H1 (cell line): ENCODE measurements around the gene TLE4. TPM values are rescaled to one million over a fixed set of nuclear protein-coding genes. Genes with fewer than 3 reads are reported as not detected.

Experiments used
- CTCF ChIA-PET: fragments of 300-600 bp; sonication (Branson Sonifier 250); formaldehyde crosslinking; loops from one replicate; lab custom pipeline; 2021; ENCODE audit not compliant: partially characterized antibody; lab: Charles Lee
- POLR2A ChIA-PET: fragments of 300-600 bp; sonication (Branson Sonifier 250); formaldehyde crosslinking; loops from one replicate; lab custom pipeline; 2021; ENCODE audit warnings: inconsistent platforms; ENCODE audit not compliant: partially characterized antibody; lab: Charles Lee
- DNase-seq, 2 experiments: peaks; one replicate each; pipeline versions ENCODE4 v3.0.0 to v3.0.0-alpha.2; 2010 to 2022; ENCODE audit warnings: low spot score in 2 of 2, low read depth in 1 of 2, mixed read lengths in 1 of 2
- FAIRE-seq: peaks from 2 replicates; lab custom pipeline; 2011; peaks lifted over from hg19 to GRCh38; lab: Jason Lieb, UNC
- H2AFZ ChIP-seq: 2 replicates; pipeline ENCODE4 v1.8.1; 2012; ENCODE audit warnings: low read length, inconsistent platforms
- H2AK5ac ChIP-seq: 2 replicates; pipeline ENCODE4 v1.6.1; 2013; ENCODE audit warnings: low read depth, low read length
- H2BK120ac ChIP-seq: replicated peaks from 2 replicates; pipeline ENCODE3; 2013; ENCODE audit warnings: low read depth, low read length, inconsistent platforms
- H2BK12ac ChIP-seq: 2 replicates; pipeline ENCODE4 v1.6.1; 2013; ENCODE audit warnings: low read depth, low read length
- H2BK15ac ChIP-seq: 2 replicates; pipeline ENCODE4 v1.6.1; 2013; ENCODE audit warnings: low read length
- H2BK20ac ChIP-seq: 2 replicates; pipeline ENCODE4 v1.6.1; 2013; ENCODE audit warnings: low read length
- H2BK5ac ChIP-seq: 2 replicates; pipeline ENCODE4 v1.6.1; 2013; ENCODE audit warnings: low read depth, low read length
- H3K14ac ChIP-seq: 2 replicates; pipeline ENCODE4 v1.6.1; 2013; ENCODE audit warnings: inconsistent platforms; ENCODE audit not compliant: insufficient read length
- H3K18ac ChIP-seq: 2 replicates; pipeline ENCODE4 v1.6.1; 2013; ENCODE audit warnings: low read length; ENCODE audit errors: extremely low read depth
- H3K23ac ChIP-seq: 2 replicates; pipeline ENCODE4 v1.6.1; 2013; ENCODE audit warnings: inconsistent platforms; ENCODE audit not compliant: insufficient read length
- H3K23me2 ChIP-seq: 2 replicates; pipeline ENCODE4 v1.6.1; 2013; ENCODE audit warnings: low read depth, low read length
- H3K27ac ChIP-seq: 2 replicates; pipeline ENCODE4 v1.6.1; 2011; ENCODE audit warnings: low read depth, low read length, inconsistent platforms
- H3K27me3 ChIP-seq, 4 experiments: replicated peaks in 1 of 4; 1 replicate in 1 of 4; 2 replicates in 3 of 4; pipeline versions ENCODE4 v1.6.1 to v1.8.1; 2011 to 2013; ENCODE audit warnings: low read length in 3 of 4, mild to moderate bottlenecking in 3 of 4, inconsistent platforms in 2 of 4, mixed read lengths in 2 of 4, moderate library complexity in 1 of 4; ENCODE audit not compliant: control insufficient read depth in 3 of 4, insufficient read depth in 3 of 4; ENCODE audit errors: extremely low read depth in 1 of 4
- H3K36me3 ChIP-seq, 4 experiments: 2 replicates each; pipeline versions ENCODE4 v1.6.1 to v1.8.1; 2011 to 2013; ENCODE audit warnings: mild to moderate bottlenecking in 4 of 4, low read length in 3 of 4, moderate library complexity in 2 of 4, control low read depth in 1 of 4, inconsistent platforms in 1 of 4; ENCODE audit not compliant: insufficient read depth in 4 of 4, control insufficient read depth in 2 of 4
- H3K4ac ChIP-seq: replicated peaks from 2 replicates; pipeline ENCODE3; 2013; ENCODE audit warnings: low read length, low read depth, mixed read lengths, inconsistent platforms; ENCODE audit not compliant: insufficient read length
- H3K4me1 ChIP-seq, 4 experiments: replicated peaks in 1 of 4; 1 replicate in 1 of 4; 2 replicates in 3 of 4; pipeline versions ENCODE4 v1.6.1 to v1.8.1; 2011 to 2013; ENCODE audit warnings: low read length in 3 of 4, inconsistent platforms in 2 of 4, mixed read lengths in 1 of 4; ENCODE audit not compliant: insufficient read depth in 4 of 4, control insufficient read depth in 3 of 4
- H3K4me2 ChIP-seq, 2 experiments: 2 replicates each; pipeline versions ENCODE4 v1.6.1 to v1.8.1; 2011 to 2013; ENCODE audit warnings: low read depth in 2 of 2, low read length in 2 of 2, control low read depth in 1 of 2, inconsistent platforms in 1 of 2, mild to moderate bottlenecking in 1 of 2; ENCODE audit not compliant: insufficient read depth in 1 of 2
- H3K4me3 ChIP-seq, 4 experiments: fragments of 200-600, 300-600 bp in 1 of 4; sonication (generic), shearing (Covaris generic), sonication (Bioruptor Twin) in 1 of 4; 2 replicates each; pipeline versions ENCODE4 v1.5.1 to v1.8.1; 2011 to 2016; ENCODE audit warnings: low read length in 4 of 4, low read depth in 3 of 4, control low read depth in 2 of 4, inconsistent platforms in 2 of 4, mild to moderate bottlenecking in 2 of 4, mixed read lengths in 1 of 4, moderate library complexity in 1 of 4; ENCODE audit not compliant: insufficient read depth in 2 of 4; ENCODE audit errors: extremely low read depth in 1 of 4
- H3K56ac ChIP-seq: replicated peaks from 2 replicates; pipeline ENCODE3; 2013; ENCODE audit warnings: low read depth, mild to moderate bottlenecking, mixed read lengths, low read length, inconsistent platforms; ENCODE audit not compliant: insufficient read length
- H3K79me1 ChIP-seq: 2 replicates; pipeline ENCODE4 v1.6.1; 2013; ENCODE audit warnings: low read depth, low read length, control low read depth
- H3K79me2 ChIP-seq, 2 experiments: 2 replicates each; pipeline versions ENCODE4 v1.6.1 to v1.8.1; 2012 to 2013; ENCODE audit warnings: low read length in 2 of 2, mild to moderate bottlenecking in 2 of 2, inconsistent platforms in 1 of 2; ENCODE audit not compliant: insufficient read depth in 2 of 2, control insufficient read depth in 1 of 2
- H3K9ac ChIP-seq, 4 experiments: replicated peaks in 1 of 4; 1 replicate in 1 of 4; 2 replicates in 3 of 4; pipeline versions ENCODE4 v1.6.1 to v1.8.1; 2011 to 2013; ENCODE audit warnings: low read depth in 3 of 4, low read length in 3 of 4, control low read depth in 2 of 4, mild to moderate bottlenecking in 2 of 4, moderate library complexity in 2 of 4, inconsistent platforms in 1 of 4; ENCODE audit errors: extremely low read depth in 1 of 4
- H3K9me3 ChIP-seq, 2 experiments: 2 replicates each; pipeline versions ENCODE4 v1.6.1 to v1.8.1; 2012 to 2013; ENCODE audit warnings: mild to moderate bottlenecking in 2 of 2, moderate library complexity in 2 of 2, control low read depth in 1 of 2, inconsistent platforms in 1 of 2, low read depth in 1 of 2, low read length in 1 of 2, mixed read lengths in 1 of 2; ENCODE audit not compliant: insufficient read depth in 2 of 2
- H4K20me1 ChIP-seq, 2 experiments: replicated peaks in 1 of 2; 2 replicates each; pipeline versions ENCODE3 to v1.8.1; 2011 to 2013; ENCODE audit warnings: inconsistent platforms in 2 of 2, low read length in 2 of 2, mild to moderate bottlenecking in 1 of 2; ENCODE audit not compliant: insufficient read depth in 2 of 2, control insufficient read depth in 1 of 2
- H4K5ac ChIP-seq: 2 replicates; pipeline ENCODE4 v1.6.1; 2013; ENCODE audit warnings: low read length, low read depth, mixed read lengths, inconsistent platforms; ENCODE audit not compliant: insufficient read length
- H4K8ac ChIP-seq: 2 replicates; pipeline ENCODE4 v1.8.0; 2013; ENCODE audit warnings: mild to moderate bottlenecking, moderate library complexity, low read length, inconsistent platforms; ENCODE audit not compliant: insufficient read depth; ENCODE audit errors: extremely low read depth
- H4K91ac ChIP-seq: replicated peaks from 2 replicates; pipeline ENCODE3; 2013; ENCODE audit warnings: low read length, mixed read lengths, inconsistent platforms; ENCODE audit not compliant: insufficient read length
- ASH2L ChIP-seq: fragments of 200-600, 300-600 bp; sonication (generic); IDR thresholded peaks from one replicate; pipeline ENCODE4 v1.7.1; 2017; ENCODE audit warnings: low read length
- BACH1 ChIP-seq: IDR thresholded peaks from 2 replicates; pipeline ENCODE4 v1.6.1; 2012; ENCODE audit warnings: low read length, improper control_type of control experiment
- CBX8 ChIP-seq: fragments of 300-800, 300-1000 bp; sonication (generic); IDR thresholded peaks from 2 replicates; pipeline ENCODE4 v1.7.1; 2016; ENCODE audit warnings: low read depth, low read length, borderline replicate concordance
- CEBPB ChIP-seq: IDR thresholded peaks from 2 replicates; pipeline ENCODE4 v1.6.1; 2012; ENCODE audit warnings: low read depth, low read length
- EZH2 ChIP-seq: fragments of 200-600 bp; sonication (generic); IDR thresholded peaks from 2 replicates; pipeline ENCODE4 v1.7.1; 2012; ENCODE audit warnings: low read depth, mild to moderate bottlenecking, moderate library complexity, low read length, inconsistent platforms; ENCODE audit not compliant: severe bottlenecking
- JUN ChIP-seq: IDR thresholded peaks from 2 replicates; pipeline ENCODE4 v1.6.1; 2011; ENCODE audit warnings: low read depth, mild to moderate bottlenecking, improper control_type of control experiment, low read length
- JUND ChIP-seq: IDR thresholded peaks from 2 replicates; pipeline ENCODE4 v1.6.1; 2011; ENCODE audit warnings: mild to moderate bottlenecking, improper control_type of control experiment, low read length
- KDM1A ChIP-seq: fragments of 200-600, 300-600 bp; sonication (generic); IDR thresholded peaks from 2 replicates; pipeline ENCODE4 v1.7.1; 2016; ENCODE audit warnings: mild to moderate bottlenecking, low read length, borderline replicate concordance
- NANOG ChIP-seq: IDR thresholded peaks from 2 replicates; pipeline ENCODE4 v1.6.1; 2011; ENCODE audit warnings: low read length, low read depth, mild to moderate bottlenecking, inconsistent platforms; ENCODE audit not compliant: insufficient read depth, poor library complexity, severe bottlenecking
- PHF8 ChIP-seq: fragments of 200-600 bp; sonication (generic); conservative IDR thresholded peaks from 2 replicates; pipeline ENCODE4 v1.7.1; 2012; ENCODE audit warnings: low read depth, mild to moderate bottlenecking, inconsistent platforms, low read length, moderate library complexity
- RAD21 ChIP-seq, 2 experiments: IDR thresholded peaks in 1 of 2; conservative IDR thresholded peaks in 1 of 2; 2 replicates each; pipeline ENCODE4 v1.6.1; 2011; ENCODE audit warnings: low read depth in 2 of 2, low read length in 2 of 2, improper control_type of control experiment in 1 of 2, inconsistent platforms in 1 of 2, mild to moderate bottlenecking in 1 of 2, moderate library complexity in 1 of 2
- RFX5 ChIP-seq: IDR thresholded peaks from 2 replicates; pipeline ENCODE4 v1.6.1; 2011; ENCODE audit warnings: low read depth, low read length, improper control_type of control experiment, borderline replicate concordance
- SUZ12 ChIP-seq: fragments of 200-600 bp; sonication (generic); IDR thresholded peaks from 2 replicates; pipeline ENCODE4 v1.6.1; 2012; ENCODE audit warnings: mild to moderate bottlenecking, inconsistent platforms, low read length, moderate library complexity, mixed read lengths
- TCF12 ChIP-seq: IDR thresholded peaks from 2 replicates; pipeline ENCODE4 v1.6.1; 2011; ENCODE audit warnings: low read depth, mild to moderate bottlenecking, low read length
- ZNF274 ChIP-seq: IDR thresholded peaks from 2 replicates; pipeline ENCODE4 v1.7.0; 2012; ENCODE audit warnings: low read length, borderline replicate concordance; ENCODE audit errors: extremely low read depth
- WGBS, 2 experiments: shearing (Covaris generic) in 1 of 2; methylation state at CpG; one replicate each; pipeline versions ENCODE4 v1.1.6 to v1.1.7; 2013 to 2015; ENCODE audit warnings: low lambda C conversion rate in 2 of 2, mixed read lengths in 2 of 2, inconsistent platforms in 1 of 2, low coverage in 1 of 2, missing lambda C conversion rate in 1 of 2; ENCODE audit not compliant: insufficient replicate concordance in 2 of 2, insufficient coverage in 1 of 2, insufficient read length in 1 of 2; ENCODE audit errors: extremely low coverage in 1 of 2, missing lambda C conversion rate in 1 of 2; 5-methylcytosine and 5-hydroxymethylcytosine counted together
- polyA plus RNA-seq, 7 experiments: library from polyadenylated mRNA; depleted of rRNA in 3 of 7; stranded (reverse) in 5 of 7; unstranded in 2 of 7; fragments of >200 nt in 5 of 7; fragments of 200-250 nt in 2 of 7; gene quantifications; 1 replicate in 5 of 7; 2 replicates in 1 of 7; 4 replicates in 1 of 7; pipeline versions ENCODE4 v1.2.1 to v1.2.3, GENCODE V29; 2011 to 2013; ENCODE audit warnings: missing spikeins in 2 of 7, mixed read lengths in 2 of 7
- total RNA-seq: library from RNA; stranded (reverse); fragmentation: NEBNext Ultra II Directional; extraction: Animal tissue kit (Norgen Biotek cat#: 25700); gene quantifications from 2 replicates; pipeline ENCODE4 v1.2.1, GENCODE V29; 2021

The TLE4 gene
- total and polyA plus RNA-seq, 2 of the 8 experiments (the other 6 are each of a cell fraction or from before 2014, with no cell fraction given): 32.4 to 36.9 TPM

DNA sequence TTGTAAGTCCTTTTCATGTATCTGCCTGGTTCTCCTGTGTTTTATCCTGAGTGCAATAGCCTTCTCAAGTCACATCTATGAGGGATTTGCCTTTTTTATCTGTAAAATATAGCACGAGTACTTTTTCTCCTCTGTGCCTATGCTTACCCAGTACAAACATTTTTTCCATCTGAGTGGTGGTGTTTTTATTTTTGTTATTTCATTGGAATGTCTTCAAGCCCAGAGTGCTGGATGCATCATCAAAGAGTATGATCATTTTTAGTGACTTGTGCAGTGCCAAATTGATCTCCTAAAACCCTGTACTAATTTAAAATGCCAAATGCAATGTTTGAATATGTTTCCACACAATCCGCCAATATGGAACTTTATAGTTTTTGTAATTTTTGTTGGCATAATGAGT is 86.1 kb downstream of the TLE4 start:
- H3K36me3 ChIP-seq: no peaks in the 10 kb centered on the region; a peak in 1 of 8 replicates
- DNase-seq (no peak), FAIRE-seq (no peak)
- no peaks in the 10 kb centered on the region for H3K23me2 ChIP-seq
- no peak overlapping the region for H4K8ac ChIP-seq
- no peak overlapping the region for H3K14ac ChIP-seq
- H2BK12ac ChIP-seq: no peak overlapping the region
- no peak overlapping the region for H3K23ac ChIP-seq
- no peak overlapping the region for H3K4ac ChIP-seq
- H3K4me2 ChIP-seq: no peak overlapping the region
- H2AFZ ChIP-seq: no peak overlapping the region
- peaks cover 2 to 10% (median 2%) of the 10 kb centered on the region in 4 experiments; a peak in 4 of 7 replicates for H3K4me1 ChIP-seq
- H4K5ac ChIP-seq: no peak overlapping the region
- H3K9me3 ChIP-seq: no peaks in the 10 kb centered on the region
- H3K27ac ChIP-seq: no peak overlapping the region
- WGBS, 2 experiments: 94% methylated on average over 2 of the region's 2 CpGs; no CpG with 5 or more reads in 1 of the 2 experiments
- H2BK15ac ChIP-seq: no peak overlapping the region
- ChIA-PET POLR2A (no interaction called here), CTCF (no interaction called here)
- no peak overlapping the region for H3K9ac ChIP-seq
- no peaks in the 10 kb centered on the region for H3K27me3 ChIP-seq
- no peak overlapping the region for H4K91ac ChIP-seq
- H3K4me3 ChIP-seq: no peak overlapping the region
- no peak overlapping the region for H3K18ac ChIP-seq
- H3K79me1 ChIP-seq: no peaks in the 10 kb centered on the region
- no peaks in the 10 kb centered on the region for H3K79me2 ChIP-seq
- no peak overlapping the region for H3K56ac ChIP-seq
- H2BK120ac ChIP-seq: no peak overlapping the region
- no peak overlapping the region for H2BK5ac ChIP-seq
- no peaks in the 10 kb centered on the region for H4K20me1 ChIP-seq
- no peak overlapping the region for H2AK5ac ChIP-seq
- H2BK20ac ChIP-seq: no peak overlapping the region
- TF ChIP-seq ZNF274 (no peak), CEBPB (no peak), NANOG (no peak), ASH2L (no peak), PHF8 (no peak), RAD21 (IDR thresholded peaks at IDR 0.05 in 1 of 2, conservative IDR thresholded peaks at IDR 0.05 in 1 of 2; ENCODE audit: low read depth in 2 of 2, low read length in 2 of 2) (no peak), TCF12 (no peak), RFX5 (no peak), JUND (no peak), BACH1 (no peak), EZH2 (no peak), KDM1A (no peak), CBX8 (no peak), JUN (no peak), SUZ12 (no peak)
